ENCODE measurements around the gene SNPH.

Gene SNPH

DNA sequence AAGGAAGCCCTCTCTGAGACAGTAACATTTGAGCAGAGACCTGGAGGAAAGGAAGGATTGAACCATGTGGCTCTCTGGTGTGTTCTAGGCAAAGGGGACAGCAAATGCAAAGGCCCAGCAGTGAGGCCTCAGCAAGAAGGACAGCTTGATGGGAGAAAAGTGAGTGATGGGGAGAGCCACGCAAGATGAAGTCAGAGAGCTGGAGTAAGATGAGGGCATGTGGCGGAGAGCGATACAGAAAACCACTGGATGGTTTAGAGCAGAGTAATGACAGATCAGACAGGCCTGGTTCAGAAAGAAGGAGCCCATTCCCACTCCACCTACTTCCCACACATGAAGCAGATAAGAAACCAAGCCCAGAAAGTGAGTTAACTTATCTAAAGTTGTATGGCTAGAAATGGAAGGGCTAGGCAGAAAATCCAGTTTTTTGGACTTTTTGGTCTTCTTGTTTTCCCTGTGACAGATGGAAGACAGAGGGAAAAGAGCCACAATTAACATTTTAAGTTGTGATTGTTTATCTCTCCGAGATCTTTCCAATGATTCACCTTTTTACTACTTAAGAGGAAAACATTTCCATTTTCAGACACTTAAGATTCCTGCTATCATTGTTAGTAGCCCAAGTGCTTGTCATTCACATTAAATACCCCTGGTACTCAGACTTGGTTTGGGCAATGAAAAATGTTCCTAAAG, 723 bp upstream of the SNPH start:
- DNase-seq, result no peak

DNA sequence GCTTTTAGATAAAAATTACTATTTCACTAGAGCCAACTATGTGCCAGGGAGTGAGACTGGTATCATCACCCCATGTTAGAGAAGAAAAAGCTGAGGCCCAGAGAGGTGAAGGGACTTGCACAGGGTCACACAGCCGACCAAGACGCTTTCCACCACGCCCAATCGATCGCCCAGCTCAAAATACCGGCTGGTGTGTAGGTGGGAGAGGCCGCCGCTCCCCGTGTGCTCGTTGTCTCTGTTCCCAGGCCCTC, 253 bp upstream of the SNPH start:
- DNase-seq, result no peak

DNA sequence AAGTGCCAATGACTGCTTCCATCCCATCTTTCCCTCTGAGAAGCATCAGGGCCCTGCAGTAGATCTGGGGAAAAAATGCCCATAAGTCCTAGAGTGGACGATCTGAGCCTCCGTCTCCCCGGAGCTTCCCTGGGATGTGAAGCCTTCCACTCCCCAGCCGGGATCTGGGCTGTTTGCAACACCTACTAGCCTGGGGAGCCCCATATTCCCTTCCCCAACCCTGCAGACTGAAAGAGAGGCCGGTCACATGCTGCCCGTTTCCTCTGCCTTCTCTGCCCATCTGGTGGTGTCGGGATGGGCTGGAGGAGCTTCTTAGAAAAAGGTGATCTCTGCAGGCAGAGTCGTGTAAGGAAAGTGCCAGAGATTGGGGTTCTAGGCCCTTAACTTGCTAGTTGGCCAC, 1.1 kb downstream of the SNPH start:
- peak in 1 of 14 donors; percentile 52 for DNase-seq

DNA sequence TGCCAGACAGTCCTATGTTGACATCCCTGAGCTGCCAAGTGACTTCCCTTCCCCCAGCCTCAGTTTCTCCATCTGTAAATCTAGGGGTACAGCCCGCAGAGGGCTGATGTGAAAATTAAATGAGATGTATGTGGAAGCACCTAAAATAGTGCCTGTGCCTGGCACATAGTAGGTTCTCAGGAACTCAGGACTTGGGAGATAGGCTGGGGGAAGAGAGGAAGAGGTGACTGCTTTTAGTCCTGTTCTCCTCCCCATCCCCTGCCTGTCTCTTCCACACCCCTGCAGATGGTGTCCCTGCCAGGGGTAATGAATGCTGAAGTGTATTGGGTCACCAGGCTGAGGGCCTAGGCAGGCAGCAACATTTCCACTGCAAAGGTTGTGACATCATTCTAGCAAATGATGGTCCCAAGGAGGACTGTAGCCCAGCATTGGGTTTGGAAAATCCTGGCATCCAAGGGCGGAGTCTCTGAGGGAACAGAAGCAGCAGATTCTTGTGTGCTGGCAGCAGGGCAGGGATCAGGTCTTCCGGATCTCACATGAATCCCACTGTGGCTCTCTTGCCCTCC, 1.8 kb downstream of the SNPH start:
- DNase-seq, result no peak

GRCh38 chr20:1269235-1269634, 3.1 kb downstream of the SNPH start:
- no peak for DNase-seq

GRCh38 chr20:1269850-1270249, 3.8 kb downstream of the SNPH start:
- no peak for DNase-seq

GRCh38 chr20:1272368-1273100, 6.4 kb downstream of the SNPH start:
- DNase-seq, result peak in 6 of 14 donors; percentile 25 to 62 (median 44)

GRCh38 chr20:1273366-1273765, 7.3 kb downstream of the SNPH start:
- DNase-seq, result no peak

DNA sequence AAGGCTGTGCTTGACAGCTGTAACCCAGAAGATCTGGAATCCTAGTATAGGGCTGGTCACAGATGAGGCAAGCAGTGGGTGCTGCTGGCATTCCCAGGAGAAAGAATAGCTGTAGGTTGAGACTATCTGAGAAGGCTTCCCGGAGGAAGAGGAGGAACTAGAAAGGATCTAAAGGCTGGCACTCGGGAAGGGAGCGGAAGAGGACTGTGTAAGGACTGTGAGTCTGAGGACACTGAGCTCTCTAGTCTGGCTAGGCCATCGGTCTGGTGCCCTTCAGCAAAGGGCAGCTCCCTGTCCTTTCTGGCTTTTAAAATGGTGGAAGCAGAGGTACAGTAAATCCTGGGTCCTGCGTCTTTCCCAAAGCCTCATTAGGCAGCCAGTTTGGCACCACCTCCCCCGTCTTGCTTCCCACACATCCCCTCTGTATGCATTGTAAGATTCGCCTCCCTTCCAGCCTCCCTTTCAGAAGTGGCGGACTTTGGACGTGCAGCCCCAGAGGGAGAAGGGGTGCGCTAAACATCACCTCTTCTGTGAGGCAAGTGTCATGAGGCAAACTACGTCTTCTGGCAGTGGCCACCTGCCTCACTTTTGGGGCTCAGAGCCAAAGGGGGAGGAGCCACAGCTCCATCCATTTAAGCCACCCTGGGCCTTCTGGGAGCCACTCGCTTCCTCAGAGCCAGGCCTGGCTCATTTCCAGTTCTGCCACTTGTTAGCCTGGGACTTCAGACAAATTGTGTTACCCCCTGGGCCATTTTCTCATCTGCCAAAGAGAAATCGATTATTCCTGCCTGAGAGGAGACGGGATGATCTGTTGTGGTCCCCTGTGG, 8.6 kb downstream of the SNPH start:
- DNase-seq, result peak in 2 of 14 donors; percentile 12 to 38

GRCh38 chr20:1275919-1276318, 9.8 kb downstream of the SNPH start:
- no peak for DNase-seq

GRCh38 chr20:1277529-1278322, 11.6 kb downstream of the SNPH start:
- no peak for DNase-seq

- DNase-seq, result no peak
Measured at GRCh38 chr20:1278993-1279392, 12.9 kb downstream of the SNPH start.

DNA sequence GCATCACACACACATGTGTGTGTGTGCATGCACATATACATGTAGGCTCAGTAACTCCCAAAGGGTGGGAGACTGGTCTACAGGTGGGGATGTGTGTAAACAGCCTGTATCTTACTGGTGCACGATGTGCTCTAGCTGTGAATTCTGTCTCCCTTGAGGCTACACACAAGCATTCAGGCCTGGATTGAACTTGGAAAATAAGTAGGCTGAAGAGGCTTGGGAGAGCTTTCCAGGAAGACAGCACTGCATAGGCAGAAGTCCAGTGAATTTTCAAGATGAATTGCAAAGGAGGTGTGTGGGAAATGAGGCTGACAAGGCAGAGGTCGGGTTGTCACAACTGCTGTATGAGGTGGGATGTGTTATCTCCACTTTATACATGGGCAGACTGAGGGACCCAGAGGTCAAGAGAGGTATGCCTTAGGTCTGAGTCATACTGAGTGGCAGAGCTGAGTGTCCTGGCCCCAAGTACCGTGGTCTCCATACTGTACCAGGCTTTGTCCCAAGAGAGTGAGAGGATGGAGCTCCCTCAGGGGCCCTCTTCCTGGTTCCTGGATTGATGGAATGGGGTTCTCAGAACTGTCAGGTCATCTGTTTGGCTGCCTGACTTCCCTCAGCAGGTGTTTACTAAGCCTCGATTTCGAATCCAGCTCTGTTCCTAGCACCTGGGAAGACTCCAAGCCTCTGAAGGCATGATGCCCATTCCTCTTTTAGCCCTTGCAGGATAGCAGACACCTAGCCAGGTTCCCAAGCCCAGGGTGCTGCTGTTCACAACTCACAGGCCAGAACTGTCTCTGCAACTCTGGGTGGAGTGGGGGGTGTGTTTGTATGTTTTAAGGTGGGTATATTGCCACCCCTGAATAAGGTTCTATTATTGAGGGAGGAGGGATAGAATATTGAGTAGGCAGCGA, 14.4 kb downstream of the SNPH start:
- DNase-seq, result no peak

GRCh38 chr20:1281279-1282057, 15.4 kb downstream of the SNPH start:
- no peak for DNase-seq

DNA sequence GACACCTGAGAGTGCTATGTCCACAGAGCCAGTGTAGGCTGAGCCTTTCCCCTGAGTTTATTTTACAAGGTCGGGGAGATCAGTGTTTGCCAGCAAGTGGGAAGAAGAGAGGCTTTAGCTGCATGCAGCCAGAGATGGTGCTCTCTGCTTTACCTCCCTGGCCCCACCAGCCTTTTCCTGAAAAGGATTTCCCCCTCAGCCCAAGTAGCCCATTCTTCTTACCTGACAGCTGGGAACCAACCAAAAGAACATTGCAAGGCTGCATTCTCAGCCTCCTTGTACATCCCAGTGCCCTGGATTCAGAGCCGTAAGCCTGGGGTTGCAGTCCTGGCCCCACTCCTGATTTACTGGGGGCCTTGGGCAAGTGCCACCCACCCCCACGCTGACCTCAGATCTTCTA, 16.9 kb downstream of the SNPH start:
- no peak for DNase-seq

GRCh38 chr20:1283522-1284510, 17.7 kb downstream of the SNPH start:
- DNase-seq, result no peak

- DNase-seq, result peak in 1 of 14 donors; percentile 10
Measured at GRCh38 chr20:1286267-1287024, 20.4 kb downstream of the SNPH start.

GRCh38 chr20:1287306-1287705, 21.2 kb downstream of the SNPH start:
- no peak for DNase-seq

Data from C1 segment of cervical spinal cord (tissue), 14 donors.